Measurements from ENCODE around the gene ZFP14.

GRCh38 chr19:36378625-36379509, at the start of gene ZFP14:
- TF ChIP-seq RCOR1 (IDR thresholded peaks at IDR 0.05; ENCODE audit: insufficient replicate concordance, low read length) (no peak), MXI1 (IDR thresholded peaks at IDR 0.05; ENCODE audit: borderline replicate concordance, low read depth, low read length) (0 out of 2 replicates have a peak, but pooled peaks have one; percentile 11), RAD21 (IDR thresholded peaks at IDR 0.05; ENCODE audit: low read length) (peak; percentile 41; the same call in 1 of the 2 replicates), POLR2A (IDR thresholded peaks at IDR 0.05; ENCODE audit: low read depth, low read length) (no peak), CTCF (conservative IDR thresholded peaks at IDR 0.05; ENCODE audit: low read depth, low read length) (peak; percentile 24; the same call in 1 of the 2 replicates), BHLHE40 (IDR thresholded peaks at IDR 0.05; ENCODE audit: low read depth, low read length) (peak; percentile 89)

Measured in IMR-90 (cell line).